ENCODE measurements around the gene FAM114A1. TPM values are rescaled to one million over a fixed set of nuclear protein-coding genes. Genes with fewer than 3 reads are reported as not detected.

The FAM114A1 gene
- total and polyA plus RNA-seq, 2 of the 4 experiments (the other 2 are of a cell fraction): 135 to 649 TPM

GRCh38 chr4:38919494-38919893 is 51.9 kb downstream of the FAM114A1 start:
- Histone ChIP-seq H2AK5ac (ENCODE audit: low read depth, low read length) (no peak overlapping the region; the same call in 1 of the 2 replicates), H3K4ac (ENCODE audit: low read depth, low read length) (no peak overlapping the region; the same call in 1 of the 2 replicates), H3K27ac (ENCODE audit: insufficient read depth, low read length) (no peak overlapping the region), H2BK15ac (ENCODE audit: low read depth, low read length) (no peak overlapping the region), H3K9me3 (ENCODE audit: control insufficient read depth, insufficient read depth, low read length) (no peaks in the 10 kb centered on the region), H3K4me1 (ENCODE audit: control insufficient read depth, insufficient read depth, low read length) (peaks cover 2% of the 10 kb centered on the region; the same call in 1 of the 2 replicates), H3K36me3 (ENCODE audit: control insufficient read depth, insufficient read depth, low read length) (peaks cover 69% of the 10 kb centered on the region), H3K14ac (replicated peaks; ENCODE audit: low read depth, low read length) (peak overlapping the region; percentile 28; the same call in 1 of the 2 replicates), H4K20me1 (ENCODE audit: insufficient read depth, low read length) (0 out of 2 replicates have a peak, but pooled peaks cover 15% of the 10 kb centered on the region), H3K27me3 (ENCODE audit: control insufficient read depth, insufficient read depth, low read length) (no peaks in the 10 kb centered on the region), H2BK120ac (ENCODE audit: low read depth, low read length) (no peak overlapping the region), H2BK5ac (ENCODE audit: low read depth, low read length, poor library complexity, severe bottlenecking) (peak overlapping the region; percentile 31), H3K9ac (ENCODE audit: low read depth, low read length) (no peak overlapping the region), H3K4me3 (ENCODE audit: insufficient read depth, low read depth, low read length) (no peak overlapping the region), H3K56ac (ENCODE audit: extremely low read depth, insufficient read depth, low read length) (no peak overlapping the region), H3K4me2 (ENCODE audit: low read depth, low read length) (no peak overlapping the region), H4K91ac (ENCODE audit: insufficient read depth, low read depth, low read length) (no peak overlapping the region), H3K18ac (ENCODE audit: low read depth, low read length) (no peak overlapping the region), H3K23ac (ENCODE audit: low read depth, low read length) (no peak overlapping the region), H2BK20ac (ENCODE audit: low read depth, low read length) (no peak overlapping the region), H3K9me1 (ENCODE audit: insufficient read depth, low read length) (peaks cover 9% of the 10 kb centered on the region), H4K5ac (ENCODE audit: low read depth, low read length) (peak overlapping the region; percentile 15; the same call in 1 of the 2 replicates), H4K8ac (ENCODE audit: low read depth in 2 of 2, low read length in 2 of 2) (peak overlapping the region in 1 of 2 experiments; percentile 19; a peak in 1 of 4 replicates), H3K79me1 (ENCODE audit: low read depth in 1 of 2, low read length in 2 of 2) (peaks cover 27 to 57% of the 10 kb centered on the region in 2 experiments), H2AFZ (replicated peaks; ENCODE audit: low read length, poor library complexity) (no peak overlapping the region), H2AK9ac (replicated peaks; ENCODE audit: low read depth, low read length, poor library complexity) (no peak overlapping the region)
- dilution Hi-C loops (cut with HindIII; ENCODE audit: low sequenced_read_pairs, unreplicated experiment): no loop called here
- CTCF ChIA-PET: no interaction called here
- ATAC-seq (ENCODE audit: low read depth) (no peak), DNase-seq (peak; percentile 14)
- no peak for TF ChIP-seq CHD1 (IDR thresholded peaks at IDR 0.05; ENCODE audit: low read depth, low read length)
- in situ Hi-C loops (cut with MboI; ENCODE audit: low sequenced_read_pairs): no loop called here
- intact Hi-C loops (cut with micrococcal nuclease): no loop called here
- POLR2A ChIA-PET (ENCODE audit: unreplicated experiment): no interaction called here
- WGBS, 2 experiments (ENCODE audit: extremely low coverage in 2 of 2, insufficient read length in 1 of 2): no CpG with 5 or more reads among the region's 3 CpGs
- no TSS peak for BruUV-seq (replicated peaks)
